Activated T-helper 1 cell treated with anti-CD3 and anti-CD28 coated beads, Interleukin-2, amount 50 U/mL, for 16 hours (primary cell): ENCODE measurements around the gene POLG.

Experiments used
- DNase-seq, 2 donors: peaks; one replicate each; pipeline ENCODE4 v3.0.0-alpha.2; 2020; ENCODE audit warnings: low read depth in 1 of 2, low spot score in 1 of 2

POLG gene

GRCh38 chr15:89370120-89370977 is 35.7 kb upstream of the POLG start:
- no peak for DNase-seq

- DNase-seq: no peak
These were observed 34.8 kb upstream of the POLG start for GRCh38 chr15:89369341-89369947.

- no peak for DNase-seq
These were observed 34.1 kb upstream of the POLG start for GRCh38 chr15:89368566-89369223.

- no peak for DNase-seq
These were observed 33.1 kb upstream of the POLG start for GRCh38 chr15:89367485-89368451.

GRCh38 chr15:89366656-89367393 is 32.2 kb upstream of the POLG start:
- DNase-seq: no peak

- DNase-seq: no peak
These were observed 30.9 kb upstream of the POLG start for GRCh38 chr15:89365462-89366065.

- DNase-seq: no peak
These were observed 30.3 kb upstream of the POLG start for GRCh38 chr15:89364741-89365450.

GRCh38 chr15:89364341-89364740 is 29.7 kb upstream of the POLG start:
- DNase-seq: no peak

- no peak for DNase-seq
These were observed 29.1 kb upstream of the POLG start for GRCh38 chr15:89363770-89364169.

GRCh38 chr15:89363133-89363532 is 28.5 kb upstream of the POLG start:
- DNase-seq: no peak

- DNase-seq: no peak
These were observed 27.8 kb upstream of the POLG start for GRCh38 chr15:89362203-89363101.

GRCh38 chr15:89361451-89362202 is 27.0 kb upstream of the POLG start:
- DNase-seq: peak; percentile 31 to 32

GRCh38 chr15:89360294-89360971 is 25.8 kb upstream of the POLG start:
- no peak for DNase-seq

- no peak for DNase-seq
These were observed 25.1 kb upstream of the POLG start for GRCh38 chr15:89359471-89360293.

GRCh38 chr15:89358755-89359439 is 24.3 kb upstream of the POLG start:
- DNase-seq: peak; percentile 73 to 74

- no peak for DNase-seq
These were observed 23.8 kb upstream of the POLG start for GRCh38 chr15:89358435-89358754.
